GM18511 (cell line): Measurements from ENCODE around the gene KRTAP19-4.
"Not testable (repeated sequence)": the region's sequence is repeated elsewhere in the genome, so short reads cannot be mapped to it uniquely, and the experiment has no call there.

Experiments
- ATAC-seq: cut with Tn5 transposase; IDR thresholded peaks from one replicate; pipeline ENCODE4 v1.9.1; 2021; ENCODE audit warnings: mild to moderate bottlenecking, moderate library complexity; ENCODE audit not compliant: unreplicated experiment

The KRTAP19-4 gene

DNA sequence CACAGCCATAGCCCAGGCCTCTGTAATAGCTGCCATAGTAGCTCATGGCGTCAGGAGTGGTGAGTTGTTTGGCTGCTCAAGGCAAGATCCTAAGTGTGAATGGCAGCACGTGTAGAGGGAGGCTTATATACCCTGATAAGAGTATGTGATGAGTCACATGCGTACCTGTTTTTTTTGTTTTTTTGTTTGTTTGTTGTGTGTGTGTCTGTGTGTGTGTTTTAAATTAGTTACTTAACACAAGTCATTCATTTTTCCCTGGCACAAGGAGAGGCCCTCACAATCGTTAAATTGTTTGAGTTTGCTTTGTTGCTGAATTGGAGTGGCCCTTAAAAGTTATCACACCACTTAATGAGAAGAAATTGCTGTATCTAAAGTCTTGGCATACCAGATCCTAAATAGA, at the start of gene KRTAP19-4:
KRTAP19-4 (minus strand) TSS at position 101 of the 400 bp plus-strand sequence; CDS start at position 46, 55 bp downstream.
- no peak for ATAC-seq

GRCh38 chr21:30541764-30542163, 44.8 kb upstream of the KRTAP19-4 start, which contains the start of gene KRTAP19-6:
TSS of gene KRTAP19-6 (minus strand) at chr21:30541864. CDS start at chr21:30541833, 31 bp downstream.
- ATAC-seq, result no peak

DNA sequence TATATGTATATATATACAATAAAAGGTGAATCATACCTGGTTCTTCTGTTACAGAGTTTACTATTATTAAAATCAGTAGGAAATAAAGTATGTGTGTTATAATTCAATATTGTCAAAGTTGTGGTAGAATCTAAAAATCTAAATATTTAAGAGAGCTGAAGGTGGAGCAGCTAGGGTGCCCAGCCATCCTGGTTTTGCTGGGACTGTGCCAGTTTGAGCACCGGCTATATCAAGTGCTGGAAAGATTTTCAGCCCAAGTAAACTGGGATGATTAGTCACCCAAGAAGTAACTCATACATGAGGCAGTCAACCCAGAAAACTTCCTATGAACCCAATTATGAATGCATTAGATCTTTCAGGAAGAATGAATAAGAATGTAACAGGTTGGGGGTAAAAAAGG, 21.9 kb upstream of the KRTAP19-4 start:
- no peak for ATAC-seq

DNA sequence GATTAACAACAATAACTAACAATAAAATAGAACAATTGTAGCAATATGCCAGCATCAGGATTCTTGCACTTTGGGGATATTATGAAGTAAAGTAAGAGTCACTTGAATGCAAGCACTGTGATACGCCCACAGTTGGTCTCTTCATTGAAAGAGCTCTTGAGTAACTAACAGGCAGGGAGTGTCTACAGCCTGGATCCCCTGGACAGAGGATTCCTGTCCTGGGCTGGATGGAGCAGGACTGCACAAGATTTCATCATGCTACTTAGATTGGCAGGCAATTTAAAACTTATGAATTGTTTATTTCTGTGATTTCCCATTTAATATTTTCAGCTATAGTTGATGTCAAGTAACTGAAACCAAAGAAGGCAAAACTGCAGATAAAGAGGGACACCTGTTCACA, 18.7 kb upstream of the KRTAP19-4 start:
- ATAC-seq, result no peak

DNA sequence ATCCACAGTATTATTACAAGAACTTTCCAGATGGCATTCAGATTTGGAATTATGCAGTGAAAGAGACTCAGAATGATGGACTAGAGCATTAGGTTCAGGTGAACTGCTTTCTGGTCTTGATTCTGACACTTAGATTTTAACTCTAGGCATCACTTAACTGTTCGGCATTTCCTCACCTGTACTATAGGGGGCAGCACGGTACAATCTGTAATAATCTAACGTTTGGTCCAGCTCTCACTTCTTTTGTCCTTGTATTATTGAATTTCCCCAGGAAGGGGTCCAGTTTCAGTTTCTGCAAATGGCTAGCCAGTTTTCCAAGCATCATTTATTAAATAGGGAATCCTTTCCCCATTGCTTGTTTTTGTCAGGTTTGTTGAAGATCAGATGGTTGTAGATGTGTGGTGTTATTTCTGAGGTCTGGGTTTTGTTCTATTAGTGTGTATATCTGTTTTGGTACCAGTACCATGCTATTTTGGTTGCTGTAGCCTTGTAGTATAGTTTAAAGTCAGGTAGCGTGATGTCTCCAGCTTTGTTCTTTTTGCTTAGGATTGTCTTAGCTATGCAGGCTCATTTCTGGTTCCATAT, 8.7 kb upstream of the KRTAP19-4 start:
- ATAC-seq, result not testable (repeated sequence)

DNA sequence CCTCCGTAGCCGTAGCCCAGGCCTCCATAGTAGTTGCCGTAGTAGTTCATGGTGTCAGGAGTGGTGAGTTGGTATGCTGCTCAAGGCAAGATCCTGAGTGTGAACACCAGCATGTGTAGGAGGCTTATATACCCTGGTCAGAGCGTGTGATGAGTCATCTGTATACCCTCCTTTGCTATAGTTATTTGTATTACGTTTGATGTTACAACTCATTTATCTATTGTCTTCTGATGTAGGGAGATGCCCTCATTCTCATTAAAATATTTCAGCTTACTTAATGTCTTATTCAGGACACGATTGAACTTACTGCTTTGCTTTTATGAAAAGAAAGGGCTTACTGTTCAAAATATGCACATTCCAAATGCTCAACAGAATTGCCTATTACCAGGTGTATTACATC, 5.1 kb upstream of the KRTAP19-4 start, which contains the start of gene KRTAP19-5:
KRTAP19-5 (minus strand) TSS at position 101 of the 400 bp plus-strand sequence; CDS start at position 50, 51 bp downstream.
- no peak for ATAC-seq

DNA sequence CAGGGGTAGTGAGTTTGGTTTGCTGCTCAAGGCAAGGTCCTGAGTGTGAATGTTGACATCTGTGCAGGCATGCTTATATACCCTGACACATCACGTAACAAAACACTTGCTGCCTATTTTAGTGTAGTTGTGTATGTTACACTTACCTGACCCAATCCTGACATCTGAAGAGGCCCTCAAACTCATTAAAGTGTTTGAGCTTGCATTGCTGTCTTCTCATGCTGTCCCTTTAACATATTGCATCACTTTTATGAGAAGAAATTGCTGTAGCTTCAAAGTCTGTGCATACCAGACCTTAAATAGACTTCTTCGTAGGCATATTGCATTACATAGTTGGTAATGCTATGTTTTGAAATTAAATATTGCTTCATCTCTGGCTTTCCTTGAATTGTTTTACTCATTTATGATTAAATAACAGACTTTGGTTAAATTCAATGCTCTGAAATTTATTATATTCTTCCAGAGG, 5.0 kb downstream of the KRTAP19-4 start, which contains the start of gene KRTAP19-3:
KRTAP19-3 (minus strand) TSS at position 51 of the 466 bp plus-strand sequence. CDS start 56 bp downstream, outside the sequence.
- no peak for ATAC-seq

- ATAC-seq, result no peak
Measured at GRCh38 chr21:30487336-30487735, 9.6 kb downstream of the KRTAP19-4 start, which contains the start of gene KRTAP19-2. TSS of gene KRTAP19-2 (minus strand) at chr21:30487436. CDS start at chr21:30487348, 88 bp downstream.

GRCh38 chr21:30486180-30486579, 10.8 kb downstream of the KRTAP19-4 start:
- no peak for ATAC-seq

DNA sequence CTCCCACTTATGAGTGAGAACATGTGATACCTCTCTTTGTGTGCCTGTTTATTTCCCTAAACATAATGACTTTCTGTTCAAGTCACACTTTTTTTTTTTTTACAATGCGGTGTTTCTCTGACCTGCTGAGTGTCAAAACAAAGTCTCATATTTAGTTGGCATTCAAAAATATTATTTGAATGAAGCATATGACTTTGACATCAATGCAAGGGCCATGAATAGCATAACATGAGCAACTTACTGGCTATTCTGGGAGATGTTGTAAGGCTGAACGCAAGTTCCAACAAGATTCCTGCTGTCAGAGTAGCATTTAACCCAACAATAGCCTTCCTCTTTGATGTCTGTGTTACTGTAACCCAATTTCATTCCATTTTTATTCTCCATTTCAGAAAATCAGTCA, 14.8 kb downstream of the KRTAP19-4 start:
- ATAC-seq, result no peak

DNA sequence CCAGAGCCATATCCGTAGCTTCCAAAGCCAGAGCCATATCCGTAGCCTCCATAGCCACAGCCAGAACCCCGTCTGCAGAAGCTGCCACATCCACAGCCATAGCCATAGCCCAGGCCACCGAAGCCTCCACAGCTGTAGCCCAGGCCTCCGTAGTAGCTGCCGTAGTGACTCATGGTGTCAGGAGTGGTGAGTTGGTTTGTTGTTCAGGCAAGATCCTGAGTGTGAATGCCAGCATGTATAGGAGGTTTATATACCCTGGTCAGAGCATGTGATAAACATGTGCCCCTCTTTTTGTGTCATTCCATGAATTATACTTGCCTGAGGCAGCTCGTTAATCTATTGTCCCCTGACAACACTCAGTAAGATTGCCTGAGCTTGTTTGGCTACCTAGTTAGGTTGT, 16.8 kb downstream of the KRTAP19-4 start, which contains the start of gene KRTAP19-1:
KRTAP19-1 (minus strand) TSS at position 223 of the 400 bp plus-strand sequence; CDS start at position 173, 50 bp downstream.
- no peak for ATAC-seq

DNA sequence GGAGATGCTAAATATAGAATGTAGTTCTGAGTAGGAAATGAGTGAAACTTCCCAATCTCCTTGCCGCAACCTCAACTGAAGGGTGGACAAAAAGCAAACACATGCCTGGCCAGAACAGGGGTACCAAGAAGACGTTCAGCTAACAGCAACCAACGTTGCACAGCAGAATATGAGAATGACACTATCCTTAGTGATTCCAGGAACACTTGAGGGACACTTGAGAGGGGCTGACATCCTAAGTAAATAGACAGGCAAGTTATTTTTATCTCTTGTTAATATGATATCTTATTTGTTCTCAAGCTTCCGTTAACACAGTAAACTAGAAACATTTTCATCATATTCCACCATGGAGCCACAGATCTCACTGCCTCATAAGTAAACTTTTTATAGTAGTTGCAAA, 17.7 kb downstream of the KRTAP19-4 start:
- ATAC-seq, result no peak

DNA sequence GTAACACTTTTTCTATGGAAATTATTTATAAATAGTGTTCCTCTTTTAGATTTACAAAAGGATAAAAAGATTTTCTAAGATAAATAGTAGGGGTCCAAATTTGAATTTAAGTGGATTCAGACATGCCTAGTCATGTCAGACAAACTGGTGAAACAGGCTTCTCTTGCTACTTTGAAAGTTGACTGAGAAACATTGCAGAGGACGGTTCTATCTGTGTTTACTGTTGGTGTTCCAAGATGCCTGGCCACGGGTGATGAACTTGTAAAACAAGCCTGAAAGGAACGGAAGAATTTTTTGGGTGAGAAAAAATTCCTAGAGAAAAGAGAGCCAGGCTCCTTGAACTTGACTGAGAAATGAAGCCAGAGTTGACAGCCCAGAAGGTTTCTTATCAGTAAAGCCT, 19.0 kb downstream of the KRTAP19-4 start:
- ATAC-seq, result no peak

- ATAC-seq, result no peak
Measured at GRCh38 chr21:30468900-30469714, 27.9 kb downstream of the KRTAP19-4 start.

DNA sequence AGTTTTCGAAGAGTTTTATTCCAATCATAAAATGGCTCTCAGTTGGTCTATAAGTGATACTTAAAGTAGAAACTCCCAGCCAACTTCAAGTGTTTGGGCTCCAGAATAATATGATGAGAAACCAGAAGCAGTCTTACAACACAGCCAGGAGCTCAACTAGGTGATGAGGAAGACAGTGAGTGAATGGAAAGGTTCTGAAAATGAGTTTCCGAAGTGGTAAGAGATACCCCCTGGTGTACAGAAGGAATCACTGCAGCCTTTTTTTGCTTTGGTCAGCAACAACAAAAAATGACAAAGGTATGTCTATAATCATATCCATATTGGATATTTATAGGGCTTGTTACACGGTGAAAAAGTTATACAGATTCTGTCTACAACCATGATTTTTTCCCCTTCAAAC, 33.3 kb downstream of the KRTAP19-4 start:
- no peak for ATAC-seq

- no peak for ATAC-seq
Measured at GRCh38 chr21:30448514-30448913, 48.5 kb downstream of the KRTAP19-4 start.

DNA sequence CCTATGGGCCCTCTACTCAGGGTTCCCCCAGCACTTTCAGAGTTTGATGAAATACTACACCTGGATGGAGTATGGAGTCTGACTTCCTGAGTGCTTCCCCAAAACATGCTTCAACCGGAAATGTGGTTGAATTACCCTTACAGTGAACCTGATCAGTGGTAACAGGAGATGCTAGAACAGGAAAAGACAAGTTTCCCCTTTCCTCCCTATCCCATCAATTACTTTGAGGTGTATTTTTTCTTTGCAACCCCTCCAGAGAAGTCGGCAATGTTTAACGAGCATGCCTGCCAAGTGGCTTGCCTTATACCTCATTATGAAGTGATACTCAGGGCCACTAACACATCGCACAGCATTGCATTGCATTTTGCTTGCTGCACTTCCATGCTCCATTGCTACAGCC, 49.9 kb downstream of the KRTAP19-4 start:
- no peak for ATAC-seq
